Mucosa of descending colon (tissue), 3 donors: ENCODE measurements around the gene HS3ST4. TPM values are rescaled to one million over a fixed set of nuclear protein-coding genes. Genes with fewer than 3 reads are reported as not detected.

Experiments
- ATAC-seq: fragments of 200-7000 bp; cut with Tn5 transposase; one replicate; pipeline ENCODE4 v1.9.1; 2020; ENCODE audit warnings: mild to moderate bottlenecking, moderate library complexity
- DNase-seq, 3 donors: peaks; one replicate each; pipeline ENCODE4 v3.0.0-alpha.2; 2020
- H3K36me3 ChIP-seq: fragments of 200-600 bp; one replicate; pipeline ENCODE4 v1.8.0; 2021; ENCODE audit warnings: low read depth, mild to moderate bottlenecking
- H3K4me1 ChIP-seq: fragments of 200-600 bp; one replicate; pipeline ENCODE4 v1.8.0; 2021; ENCODE audit warnings: low read depth, mild to moderate bottlenecking
- H3K4me3 ChIP-seq: fragments of 200-600 bp; one replicate; pipeline ENCODE4 v1.8.0; 2021; ENCODE audit warnings: mild to moderate bottlenecking
- H3K9me3 ChIP-seq: fragments of 200-600 bp; one replicate; pipeline ENCODE4 v1.8.0; 2021; ENCODE audit warnings: mild to moderate bottlenecking
- intact Hi-C, 2 donors: fragments of 100-400 bp; cut with DNase I in 1 of 2; cut with micrococcal nuclease in 1 of 2; formaldehyde crosslinking; loops; one replicate each; pipeline versions ENCODE4 v1.11.0 to v1.11.1; 2022; cut with DNase I, micrococcal nuclease
- total RNA-seq, 3 donors: library from RNA; stranded (reverse); fragmentation: NEBNext Ultra II Directional in 2 of 3; extraction: Animal tissue kit (Norgen Biotek cat#: 25700) in 2 of 3; gene quantifications; one replicate each; pipeline versions ENCODE4 v1.2.1 to v1.2.4, GENCODE V29; 2021 to 2023
- TF ChIP-seq, protein P1 (sequence below): fragments of 200-600 bp; IDR thresholded peaks from one replicate; pipeline ENCODE4 v1.8.0; 2022; ENCODE audit warnings: antibody characterized with exemption, mild to moderate bottlenecking
- donor health status: DM: no; HTN: no; CAD: no; lungs with moderate emphysema.
- donor health status: DM: no; HTN: no; CAD: no.
- donor health status: DM: no; HTN: yes; CAD: no.

The HS3ST4 gene
- total RNA-seq, 3 donors from 2014 or later, result 0.41 TPM; not detected in 2

- Histone ChIP-seq H3K4me1 (no peaks in the 10 kb centered on the region), H3K4me3 (no peak overlapping the region), H3K9me3 (no peaks in the 10 kb centered on the region), H3K36me3 (no peaks in the 10 kb centered on the region)
- intact Hi-C loops, result no loop called here
- ATAC-seq (no peak), DNase-seq (no peak)
- TF ChIP-seq, protein P1, sequence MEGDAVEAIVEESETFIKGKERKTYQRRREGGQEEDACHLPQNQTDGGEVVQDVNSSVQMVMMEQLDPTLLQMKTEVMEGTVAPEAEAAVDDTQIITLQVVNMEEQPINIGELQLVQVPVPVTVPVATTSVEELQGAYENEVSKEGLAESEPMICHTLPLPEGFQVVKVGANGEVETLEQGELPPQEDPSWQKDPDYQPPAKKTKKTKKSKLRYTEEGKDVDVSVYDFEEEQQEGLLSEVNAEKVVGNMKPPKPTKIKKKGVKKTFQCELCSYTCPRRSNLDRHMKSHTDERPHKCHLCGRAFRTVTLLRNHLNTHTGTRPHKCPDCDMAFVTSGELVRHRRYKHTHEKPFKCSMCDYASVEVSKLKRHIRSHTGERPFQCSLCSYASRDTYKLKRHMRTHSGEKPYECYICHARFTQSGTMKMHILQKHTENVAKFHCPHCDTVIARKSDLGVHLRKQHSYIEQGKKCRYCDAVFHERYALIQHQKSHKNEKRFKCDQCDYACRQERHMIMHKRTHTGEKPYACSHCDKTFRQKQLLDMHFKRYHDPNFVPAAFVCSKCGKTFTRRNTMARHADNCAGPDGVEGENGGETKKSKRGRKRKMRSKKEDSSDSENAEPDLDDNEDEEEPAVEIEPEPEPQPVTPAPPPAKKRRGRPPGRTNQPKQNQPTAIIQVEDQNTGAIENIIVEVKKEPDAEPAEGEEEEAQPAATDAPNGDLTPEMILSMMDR, result no peak
Measured at GRCh38 chr16:26155221-26155620, 463.5 kb downstream of the HS3ST4 start.

DNA sequence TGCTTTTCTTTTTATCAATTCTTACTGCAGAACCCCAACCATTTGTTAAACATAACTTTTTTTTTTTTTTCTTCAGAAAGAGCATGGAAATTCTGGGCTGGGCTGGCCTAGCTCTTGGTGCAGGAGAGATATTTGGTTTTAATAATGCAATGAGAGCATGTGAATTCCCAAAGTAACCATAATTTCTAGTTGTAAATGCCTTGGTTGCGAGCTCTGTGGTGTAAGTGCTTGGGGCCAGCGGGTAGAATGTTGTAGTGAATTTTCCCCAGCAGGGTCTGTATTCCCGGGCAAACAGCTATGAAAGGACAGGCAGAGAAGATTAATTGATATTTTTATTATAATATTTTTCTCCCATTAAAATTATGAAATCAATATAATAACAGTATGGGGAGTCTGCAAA, 465.6 kb downstream of the HS3ST4 start:
- no peak for DNase-seq
- ATAC-seq, result no peak
- no peak overlapping the region for H3K4me3 ChIP-seq
- H3K4me1 ChIP-seq, result no peaks in the 10 kb centered on the region
- H3K36me3 ChIP-seq, result no peaks in the 10 kb centered on the region
- intact Hi-C loops, result no loop called here
- no peaks in the 10 kb centered on the region for H3K9me3 ChIP-seq
- TF ChIP-seq, protein P1, result no peak

- H3K4me3 ChIP-seq, result no peak overlapping the region
- intact Hi-C loops, result no loop called here
- no peaks in the 10 kb centered on the region for H3K9me3 ChIP-seq
- no peaks in the 10 kb centered on the region for H3K4me1 ChIP-seq
- TF ChIP-seq, protein P1, result no peak
- DNase-seq (no peak), ATAC-seq (no peak)
- no peaks in the 10 kb centered on the region for H3K36me3 ChIP-seq
Measured at GRCh38 chr16:26158142-26158759, 466.5 kb downstream of the HS3ST4 start.

DNA sequence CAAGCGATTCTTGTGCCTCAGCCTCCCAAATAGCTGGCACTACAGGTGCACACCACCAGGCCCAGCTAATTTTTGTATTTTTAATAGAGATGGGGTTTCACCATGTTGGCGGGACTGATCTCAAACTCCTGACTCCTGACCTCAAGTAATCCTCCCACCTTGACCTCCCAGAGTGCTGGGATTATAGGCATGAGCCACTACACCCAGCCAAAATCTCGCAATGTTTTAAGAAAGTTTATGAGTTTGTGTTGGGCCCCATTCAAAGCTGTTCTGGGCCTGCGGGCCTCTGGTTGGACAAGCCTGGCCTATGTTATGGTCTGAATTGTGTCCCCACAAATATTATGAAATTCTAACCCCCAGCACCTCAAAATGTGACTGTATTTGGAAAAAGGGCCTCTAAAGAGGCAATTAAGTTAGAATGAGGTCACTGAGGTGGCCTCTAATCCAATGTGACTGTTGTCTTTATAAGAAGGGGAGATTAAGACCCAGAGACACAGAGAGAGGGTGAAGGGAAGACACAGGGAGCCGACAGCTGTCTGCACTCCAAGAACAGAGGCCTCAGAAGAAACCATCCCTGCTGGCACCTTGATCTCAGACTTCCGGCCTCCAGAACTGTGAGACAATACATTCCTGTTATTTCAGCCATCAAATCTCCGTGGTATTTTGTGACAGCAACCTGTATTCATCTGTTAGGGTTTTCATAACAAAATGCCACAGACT, 469.9 kb downstream of the HS3ST4 start:
- TF ChIP-seq, protein P1, result no peak
- no peak overlapping the region for H3K4me3 ChIP-seq
- H3K4me1 ChIP-seq, result no peaks in the 10 kb centered on the region
- intact Hi-C loops, result no loop called here
- no peak for DNase-seq
- no peaks in the 10 kb centered on the region for H3K36me3 ChIP-seq
- H3K9me3 ChIP-seq, result no peaks in the 10 kb centered on the region
- ATAC-seq, result no peak

DNA sequence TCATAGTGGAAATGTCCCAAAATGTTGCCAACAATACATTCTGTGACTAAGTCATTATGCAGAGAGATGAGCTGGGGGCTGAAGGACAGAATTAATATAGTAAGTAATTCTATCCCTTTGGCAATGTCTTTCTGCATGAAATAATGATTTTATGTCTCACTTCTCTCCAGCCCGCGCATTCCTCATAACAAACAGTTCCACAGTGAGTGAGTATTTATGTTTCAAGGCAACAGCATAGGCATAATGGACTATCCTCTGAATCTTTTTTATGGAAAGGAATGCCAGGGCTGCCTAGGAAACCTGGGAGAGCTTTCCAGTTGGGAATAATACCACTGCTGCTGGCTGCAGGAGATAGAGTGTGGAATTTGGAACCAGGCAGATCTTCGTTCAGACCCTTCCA, 477.7 kb downstream of the HS3ST4 start:
- Histone ChIP-seq H3K4me1 (no peaks in the 10 kb centered on the region), H3K4me3 (no peak overlapping the region), H3K36me3 (no peaks in the 10 kb centered on the region), H3K9me3 (no peaks in the 10 kb centered on the region)
- ATAC-seq (no peak), DNase-seq (no peak)
- TF ChIP-seq, protein P1, result no peak
- intact Hi-C loops, result no loop called here
